Suprapubic skin (tissue), 4 donors: Measurements from ENCODE around the gene POLR1D. TPM values are rescaled to one million over a fixed set of nuclear protein-coding genes. Genes with fewer than 3 reads are reported as not detected.

Source experiments
- DNase-seq, 2 donors: peaks; one replicate each; pipeline ENCODE4 v3.0.0-alpha.2; 2019; ENCODE audit warnings: low spot score in 2 of 2
- H3K27ac ChIP-seq: fragments of 200-600 bp; sonication (generic); one replicate; pipeline ENCODE4 v1.5.1; 2019
- H3K27me3 ChIP-seq: fragments of 200-600 bp; sonication (generic); one replicate; pipeline ENCODE4 v1.5.1; 2019
- H3K36me3 ChIP-seq: fragments of 200-600 bp; sonication (generic); one replicate; pipeline ENCODE4 v1.5.1; 2019
- H3K4me1 ChIP-seq: fragments of 200-600 bp; sonication (generic); one replicate; pipeline ENCODE4 v1.5.1; 2019
- H3K4me3 ChIP-seq: fragments of 200-600 bp; sonication (generic); one replicate; pipeline ENCODE4 v1.5.1; 2019; ENCODE audit warnings: mild to moderate bottlenecking
- H3K9me3 ChIP-seq: fragments of 200-600 bp; sonication (generic); one replicate; pipeline ENCODE4 v1.5.1; 2019
- EP300 ChIP-seq: sonication (generic); formaldehyde crosslinking; IDR thresholded peaks from one replicate; pipeline ENCODE4 v1.6.1; 2017; ENCODE audit warnings: antibody characterized with exemption
- POLR2A ChIP-seq, 2 donors: fragments of 450-650 bp; IDR thresholded peaks; one replicate each; pipeline ENCODE4 v1.6.1; 2017; ENCODE audit warnings: antibody characterized with exemption in 2 of 2, mild to moderate bottlenecking in 2 of 2, moderate library complexity in 2 of 2
- POLR2AphosphoS5 ChIP-seq, 3 donors: sonication (generic); formaldehyde crosslinking; IDR thresholded peaks; one replicate each; pipeline ENCODE4 v1.6.1; 2017; ENCODE audit warnings: antibody characterized with exemption in 3 of 3
- WGBS: methylation state at CpG from one replicate; pipeline ENCODE4 v1.1.5; 2018; 5-methylcytosine and 5-hydroxymethylcytosine counted together
- total RNA-seq, 4 donors: library from RNA; depleted of rRNA; stranded (reverse); fragments of >200 nt; gene quantifications; one replicate each; pipeline ENCODE4 v1.1.0, GENCODE V29; 2016
- TF ChIP-seq, protein P1 (sequence below), 2 donors: fragments of 200-600 bp in 1 of 2; fragments of 450-650 bp in 1 of 2; sonication (generic) in 1 of 2; IDR thresholded peaks; one replicate each; pipeline ENCODE4 v1.5.1; 2016 to 2019; ENCODE audit warnings: antibody characterized with exemption in 2 of 2, mild to moderate bottlenecking in 1 of 2, moderate library complexity in 1 of 2

POLR1D gene
- total RNA-seq, 4 donors from 2014 or later: 148 to 197 (median 177) TPM

DNA sequence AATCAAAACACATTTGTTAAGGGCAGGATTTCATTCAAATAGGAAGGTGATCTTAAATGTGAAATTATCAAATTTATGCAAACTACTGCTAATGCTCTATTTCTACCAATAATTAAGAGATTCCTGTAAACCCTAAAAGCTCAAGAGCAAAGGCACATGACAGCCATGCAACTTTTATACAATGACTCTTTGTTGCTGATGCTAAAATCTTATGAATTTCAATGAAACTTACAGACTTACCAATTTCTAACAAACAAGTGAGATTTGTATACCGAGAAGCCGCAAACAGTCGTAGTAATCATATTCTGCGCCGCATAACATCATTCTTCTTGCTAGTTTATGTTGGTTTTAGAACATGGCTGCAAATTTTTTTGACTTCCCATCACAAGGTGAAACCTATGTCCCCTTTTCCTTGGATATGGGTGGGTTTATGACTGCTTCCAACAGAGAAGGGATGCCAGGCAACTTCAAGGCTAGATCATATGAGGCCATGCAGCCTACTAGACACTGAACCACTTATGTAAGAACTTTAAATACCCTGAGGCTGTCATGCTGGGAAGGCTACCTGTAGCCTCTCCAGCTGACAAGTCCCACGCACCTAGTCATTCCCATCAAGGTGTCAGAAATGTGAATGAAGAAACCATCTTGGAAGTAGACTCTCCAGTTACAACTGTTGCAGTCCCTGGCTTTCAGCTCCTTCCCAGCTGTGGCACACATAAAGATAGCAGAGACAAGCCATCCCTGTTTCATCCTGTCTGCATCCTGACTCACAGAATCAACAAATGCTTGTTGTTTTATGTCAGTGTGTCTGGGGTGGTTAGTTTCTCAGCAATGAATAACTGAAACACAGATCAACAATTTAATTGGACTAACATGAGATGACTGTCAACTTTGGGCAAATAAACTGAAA is 43.3 kb upstream of the POLR1D start:
- H3K4me3 ChIP-seq: no peak overlapping the region
- H3K36me3 ChIP-seq: no peaks in the 10 kb centered on the region
- no peaks in the 10 kb centered on the region for H3K27me3 ChIP-seq
- DNase-seq: no peak
- no peak overlapping the region for H3K27ac ChIP-seq
- WGBS: 93% methylated on average over 6 of the region's 6 CpGs
- H3K4me1 ChIP-seq: peaks cover 4% of the 10 kb centered on the region
- H3K9me3 ChIP-seq: no peaks in the 10 kb centered on the region
- TF ChIP-seq, protein P1, sequence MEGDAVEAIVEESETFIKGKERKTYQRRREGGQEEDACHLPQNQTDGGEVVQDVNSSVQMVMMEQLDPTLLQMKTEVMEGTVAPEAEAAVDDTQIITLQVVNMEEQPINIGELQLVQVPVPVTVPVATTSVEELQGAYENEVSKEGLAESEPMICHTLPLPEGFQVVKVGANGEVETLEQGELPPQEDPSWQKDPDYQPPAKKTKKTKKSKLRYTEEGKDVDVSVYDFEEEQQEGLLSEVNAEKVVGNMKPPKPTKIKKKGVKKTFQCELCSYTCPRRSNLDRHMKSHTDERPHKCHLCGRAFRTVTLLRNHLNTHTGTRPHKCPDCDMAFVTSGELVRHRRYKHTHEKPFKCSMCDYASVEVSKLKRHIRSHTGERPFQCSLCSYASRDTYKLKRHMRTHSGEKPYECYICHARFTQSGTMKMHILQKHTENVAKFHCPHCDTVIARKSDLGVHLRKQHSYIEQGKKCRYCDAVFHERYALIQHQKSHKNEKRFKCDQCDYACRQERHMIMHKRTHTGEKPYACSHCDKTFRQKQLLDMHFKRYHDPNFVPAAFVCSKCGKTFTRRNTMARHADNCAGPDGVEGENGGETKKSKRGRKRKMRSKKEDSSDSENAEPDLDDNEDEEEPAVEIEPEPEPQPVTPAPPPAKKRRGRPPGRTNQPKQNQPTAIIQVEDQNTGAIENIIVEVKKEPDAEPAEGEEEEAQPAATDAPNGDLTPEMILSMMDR (IDR thresholded peaks at IDR 0.05): no peak
- TF ChIP-seq POLR2A (IDR thresholded peaks at IDR 0.05) (no peak), EP300 (no peak), POLR2AphosphoS5 (IDR thresholded peaks at IDR 0.05) (no peak)

DNA sequence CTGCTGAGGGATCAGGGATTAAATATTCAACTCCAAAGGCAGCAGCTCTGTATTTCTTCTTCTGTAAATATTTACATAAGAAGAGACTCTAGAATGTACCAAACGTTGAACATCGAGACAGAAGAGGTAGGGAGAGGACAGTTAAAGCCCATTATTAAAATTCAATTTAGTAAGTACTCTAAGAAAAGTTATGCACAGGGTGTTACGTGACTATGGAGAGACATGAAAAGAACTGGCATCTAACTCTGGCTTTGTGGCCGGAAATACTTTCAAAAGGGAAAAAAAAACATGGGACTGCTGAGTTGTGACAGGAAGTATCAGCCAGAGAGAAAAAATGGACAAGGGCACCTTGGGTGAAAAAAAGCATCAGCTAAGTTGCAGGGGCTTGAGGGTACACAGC is 38.0 kb upstream of the POLR1D start:
- Histone ChIP-seq H3K4me1 (peaks cover 8% of the 10 kb centered on the region), H3K36me3 (no peaks in the 10 kb centered on the region), H3K4me3 (no peak overlapping the region), H3K9me3 (no peaks in the 10 kb centered on the region), H3K27me3 (no peaks in the 10 kb centered on the region), H3K27ac (no peak overlapping the region)
- no peak for DNase-seq
- 70% methylated on average over 4 of the region's 4 CpGs for WGBS
- TF ChIP-seq EP300 (no peak), POLR2A (IDR thresholded peaks at IDR 0.05) (no peak), POLR2AphosphoS5 (IDR thresholded peaks at IDR 0.05) (no peak)
- TF ChIP-seq, protein P1 (IDR thresholded peaks at IDR 0.05): no peak

DNA sequence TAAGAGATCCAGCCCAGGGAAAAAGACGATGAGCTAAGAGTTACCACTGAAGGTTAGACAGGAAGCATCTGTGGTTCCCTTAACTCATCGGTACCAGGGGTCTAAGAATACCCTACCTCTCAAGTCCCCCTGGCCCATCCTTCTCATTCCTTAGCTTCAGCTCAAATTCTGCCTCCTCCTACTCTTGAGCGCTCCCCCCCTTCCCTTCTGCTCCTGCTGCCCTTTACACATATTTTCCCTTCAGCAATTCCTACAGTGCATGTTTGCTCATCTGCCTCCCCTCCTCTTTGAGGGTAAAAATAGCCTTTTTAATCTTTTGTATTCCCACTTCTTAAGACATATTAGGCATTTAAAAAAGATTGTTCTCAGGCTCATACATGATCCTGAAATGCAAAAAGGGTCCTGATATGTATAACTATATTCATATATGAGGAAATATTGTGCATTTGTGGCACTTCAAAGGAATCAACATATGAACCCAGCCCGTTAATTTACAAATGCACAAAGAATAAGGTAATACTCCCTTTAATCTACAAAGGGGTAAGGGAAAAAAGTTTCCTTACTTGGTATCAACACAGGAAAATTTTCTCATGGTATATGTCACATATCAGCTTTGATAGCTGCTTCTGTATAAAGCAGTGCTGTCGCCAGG is 34.5 kb upstream of the POLR1D start:
- 52% methylated on average over 5 of the region's 5 CpGs for WGBS

DNA sequence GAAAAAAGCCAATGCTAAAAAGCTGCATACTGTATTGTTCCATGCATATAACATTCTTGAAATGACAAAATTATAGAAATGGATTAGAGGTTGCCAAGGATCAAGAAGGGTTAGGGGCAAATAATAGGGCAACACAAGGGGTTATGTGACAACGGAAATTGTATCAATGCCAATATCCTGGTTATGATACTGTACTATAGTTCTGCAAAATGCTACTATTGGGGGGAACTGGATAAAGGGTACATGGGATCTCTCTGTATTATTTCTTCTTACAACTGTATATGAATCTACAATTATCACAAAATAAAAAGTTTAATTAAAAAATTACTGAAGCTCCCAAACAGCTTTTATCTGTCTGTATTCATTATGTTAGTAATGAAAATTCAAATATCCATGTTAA is 33.3 kb upstream of the POLR1D start:
- peaks cover 4% of the 10 kb centered on the region for H3K4me1 ChIP-seq
- WGBS: 98% methylated on average over 1 of the region's 1 CpG
- H3K9me3 ChIP-seq: no peaks in the 10 kb centered on the region
- TF ChIP-seq EP300 (no peak), POLR2A (IDR thresholded peaks at IDR 0.05) (no peak), POLR2AphosphoS5 (IDR thresholded peaks at IDR 0.05) (no peak)
- TF ChIP-seq, protein P1 (IDR thresholded peaks at IDR 0.05): no peak
- H3K4me3 ChIP-seq: no peak overlapping the region
- H3K27ac ChIP-seq: no peak overlapping the region
- H3K36me3 ChIP-seq: no peaks in the 10 kb centered on the region
- DNase-seq: no peak
- no peaks in the 10 kb centered on the region for H3K27me3 ChIP-seq

More for the DNA sequence above, 34.5 kb upstream of the POLR1D start:
- Histone ChIP-seq H3K4me3 (no peak overlapping the region), H3K4me1 (peaks cover 4% of the 10 kb centered on the region), H3K27ac (no peak overlapping the region), H3K9me3 (no peaks in the 10 kb centered on the region), H3K27me3 (no peaks in the 10 kb centered on the region), H3K36me3 (no peaks in the 10 kb centered on the region)
- TF ChIP-seq, protein P1 (IDR thresholded peaks at IDR 0.05): no peak
- TF ChIP-seq EP300 (no peak), POLR2A (IDR thresholded peaks at IDR 0.05) (no peak), POLR2AphosphoS5 (IDR thresholded peaks at IDR 0.05) (no peak)
- DNase-seq: no peak

DNA sequence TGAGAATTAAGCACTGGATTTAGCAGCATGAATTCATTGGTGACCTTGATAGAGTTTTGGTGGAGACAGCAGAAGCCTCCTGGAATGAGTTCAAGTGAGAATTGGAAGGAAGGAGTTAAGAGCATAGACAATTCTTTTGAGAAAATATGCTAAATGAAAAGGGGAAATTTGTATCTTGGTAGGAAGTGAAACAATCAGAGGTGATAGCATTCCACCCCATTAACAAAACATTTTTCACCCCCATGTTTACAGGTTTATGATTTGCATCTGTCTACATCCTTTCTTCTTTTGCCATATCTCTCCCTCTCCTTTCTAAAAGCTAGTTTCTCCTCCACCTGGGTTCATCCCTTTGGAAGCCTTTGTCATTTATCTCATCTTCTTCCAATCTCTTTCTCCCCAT is 28.8 kb upstream of the POLR1D start:
- TF ChIP-seq POLR2AphosphoS5 (IDR thresholded peaks at IDR 0.05): no peak
- TF ChIP-seq, protein P1 (IDR thresholded peaks at IDR 0.05): no peak
- TF ChIP-seq POLR2A (IDR thresholded peaks at IDR 0.05): no peak
- TF ChIP-seq EP300: no peak
- DNase-seq: no peak
- Histone ChIP-seq H3K36me3 (no peaks in the 10 kb centered on the region), H3K4me1 (no peaks in the 10 kb centered on the region), H3K27ac (no peak overlapping the region), H3K4me3 (no peak overlapping the region), H3K9me3 (no peaks in the 10 kb centered on the region), H3K27me3 (no peaks in the 10 kb centered on the region)
